Type B pancreatic cell (in vitro differentiated cells): ENCODE data around the gene NFASC. TPM values are rescaled to one million over a fixed set of nuclear protein-coding genes. Genes with fewer than 3 reads are reported as not detected.

ENCODE experiments used
- DNase-seq: peaks from one replicate; pipeline ENCODE4 v3.0.0; 2021; ENCODE audit warnings: mixed read lengths; ENCODE audit not compliant: unreplicated experiment; ENCODE audit errors: extremely low spot score
- H3K27ac Mint-ChIP-seq: 2 replicates; pipeline ENCODE4 v1.8.0; 2021; ENCODE audit warnings: mild to moderate bottlenecking, mixed read lengths
- H3K27me3 Mint-ChIP-seq: 2 replicates; pipeline ENCODE4 v1.8.0; 2021; ENCODE audit warnings: mixed read lengths
- H3K36me3 Mint-ChIP-seq: 2 replicates; pipeline ENCODE4 v1.8.0; 2021; ENCODE audit warnings: mixed read lengths
- H3K4me1 Mint-ChIP-seq: one replicate; pipeline ENCODE4 v1.8.0; 2021; ENCODE audit warnings: mixed read lengths; ENCODE audit not compliant: unreplicated experiment
- H3K4me3 Mint-ChIP-seq: 2 replicates; pipeline ENCODE4 v1.8.0; 2021; ENCODE audit warnings: mild to moderate bottlenecking, mixed read lengths
- H3K9me3 Mint-ChIP-seq: 2 replicates; pipeline ENCODE4 v1.8.0; 2021; ENCODE audit warnings: mixed read lengths
- CTCF ChIP-seq: fragments of 200-600 bp; sonication (generic); conservative IDR thresholded peaks from 2 replicates; pipeline ENCODE4 v1.5.0; 2021; ENCODE audit warnings: antibody characterized with exemption, mild to moderate bottlenecking
- total RNA-seq: library from RNA; stranded (reverse); gene quantifications from 2 replicates; pipeline ENCODE4 v1.2.1, GENCODE V29; 2021; ENCODE audit warnings: low replicate concordance

The NFASC gene
- total RNA-seq, 1 donor from 2014 or later = 16.4 TPM

DNA sequence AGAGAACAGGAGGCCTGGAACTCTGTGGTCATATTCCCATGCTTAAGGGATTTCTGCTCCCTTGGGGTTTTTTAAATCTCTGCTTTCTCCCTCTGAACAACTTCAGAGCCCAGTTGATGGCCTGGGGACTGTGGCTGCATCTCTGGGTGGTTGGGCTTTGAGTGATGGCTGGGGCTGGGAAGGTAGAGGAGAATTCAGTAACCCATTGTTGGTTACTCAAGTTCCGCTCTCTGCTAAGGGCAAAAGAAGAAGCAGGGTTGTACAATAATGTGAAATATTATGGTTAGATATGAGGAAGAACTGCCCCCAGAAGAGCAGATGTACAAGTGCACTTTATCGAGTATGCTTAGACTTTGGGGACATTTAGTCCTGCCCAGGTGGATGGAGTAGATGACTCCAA, 100.3 kb downstream of the NFASC start:
- H3K27me3 Mint-ChIP-seq = peaks cover 67% of the 10 kb centered on the region
- TF ChIP-seq CTCF = no peak
- H3K27ac Mint-ChIP-seq = no peak overlapping the region
- DNase-seq = no peak
- no peaks in the 10 kb centered on the region for H3K4me1 Mint-ChIP-seq
- H3K4me3 Mint-ChIP-seq = no peak overlapping the region
- H3K9me3 Mint-ChIP-seq = no peaks in the 10 kb centered on the region
- H3K36me3 Mint-ChIP-seq = no peaks in the 10 kb centered on the region

- Mint-ChIP-seq H3K36me3 (no peaks in the 10 kb centered on the region), H3K27ac (no peak overlapping the region), H3K9me3 (no peaks in the 10 kb centered on the region), H3K4me3 (no peak overlapping the region), H3K4me1 (no peaks in the 10 kb centered on the region), H3K27me3 (peaks cover 59% of the 10 kb centered on the region)
- TF ChIP-seq CTCF = no peak
- DNase-seq = no peak
Measured at GRCh38 chr1:204971517-204972336, 101.1 kb downstream of the NFASC start.

DNA sequence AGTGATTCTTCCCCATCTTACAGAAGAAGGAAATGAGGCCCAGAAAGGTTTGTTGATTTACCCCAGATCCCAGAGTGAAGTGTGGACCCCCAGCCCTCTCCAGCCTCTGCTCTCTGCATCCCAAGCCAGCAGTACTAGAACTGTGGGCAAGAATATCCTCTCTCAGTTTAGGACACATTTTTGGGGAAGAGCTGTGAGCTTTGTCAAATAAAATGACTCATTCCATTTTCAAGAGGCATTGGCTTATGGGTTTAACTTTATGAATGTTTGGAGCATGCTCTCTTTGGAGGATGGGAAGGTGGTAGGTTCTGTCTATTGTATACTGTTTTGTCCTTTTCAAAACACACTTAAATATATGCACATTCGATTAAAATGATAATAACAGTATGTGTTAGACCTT, 101.8 kb downstream of the NFASC start:
- H3K4me1 Mint-ChIP-seq = no peaks in the 10 kb centered on the region
- no peaks in the 10 kb centered on the region for H3K9me3 Mint-ChIP-seq
- peaks cover 52% of the 10 kb centered on the region for H3K27me3 Mint-ChIP-seq
- H3K4me3 Mint-ChIP-seq = no peak overlapping the region
- H3K27ac Mint-ChIP-seq = no peak overlapping the region
- no peak for DNase-seq
- no peak for TF ChIP-seq CTCF
- H3K36me3 Mint-ChIP-seq = no peaks in the 10 kb centered on the region

GRCh38 chr1:204973449-204973848, 102.8 kb downstream of the NFASC start:
- Mint-ChIP-seq H3K27me3 (peaks cover 49% of the 10 kb centered on the region), H3K4me1 (no peaks in the 10 kb centered on the region), H3K36me3 (no peaks in the 10 kb centered on the region), H3K9me3 (no peaks in the 10 kb centered on the region), H3K4me3 (no peak overlapping the region), H3K27ac (no peak overlapping the region)
- no peak for TF ChIP-seq CTCF
- no peak for DNase-seq

DNA sequence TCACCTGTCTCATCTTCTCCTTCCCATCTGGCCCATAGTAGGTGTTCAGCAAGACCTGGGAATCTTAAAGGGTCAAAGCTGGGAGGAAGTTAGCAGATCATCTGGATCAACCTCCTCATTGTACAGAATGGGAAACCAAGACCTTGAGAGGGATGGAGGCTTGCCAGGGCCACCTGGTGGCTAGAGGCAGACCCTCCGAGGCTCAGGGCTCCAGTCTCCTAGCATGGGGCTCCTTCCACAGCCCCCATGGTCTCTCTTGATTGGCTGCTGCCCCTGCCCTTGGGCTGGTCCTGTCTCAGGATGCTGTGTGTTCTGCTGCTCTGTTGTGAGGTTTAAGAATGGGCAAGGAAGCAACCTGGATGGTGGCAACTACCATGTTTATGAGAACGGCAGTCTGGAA, 103.7 kb downstream of the NFASC start:
- Mint-ChIP-seq H3K9me3 (no peaks in the 10 kb centered on the region), H3K27me3 (peaks cover 41% of the 10 kb centered on the region), H3K27ac (no peak overlapping the region), H3K4me1 (no peaks in the 10 kb centered on the region), H3K4me3 (no peak overlapping the region), H3K36me3 (no peaks in the 10 kb centered on the region)
- no peak for TF ChIP-seq CTCF
- no peak for DNase-seq
